H1 (cell line): ENCODE results near the gene CACNG4. TPM values are rescaled to one million over a fixed set of nuclear protein-coding genes. Genes with fewer than 3 reads are reported as not detected.

ENCODE experiments used
- CTCF ChIA-PET: fragments of 300-600 bp; sonication (Branson Sonifier 250); formaldehyde crosslinking; loops from one replicate; lab custom pipeline; 2021; ENCODE audit not compliant: partially characterized antibody; lab: Charles Lee
- POLR2A ChIA-PET: fragments of 300-600 bp; sonication (Branson Sonifier 250); formaldehyde crosslinking; loops from one replicate; lab custom pipeline; 2021; ENCODE audit warnings: inconsistent platforms; ENCODE audit not compliant: partially characterized antibody; lab: Charles Lee
- DNase-seq, 2 experiments: peaks; one replicate each; pipeline versions ENCODE4 v3.0.0 to v3.0.0-alpha.2; 2010 to 2022; ENCODE audit warnings: low spot score in 2 of 2, low read depth in 1 of 2, mixed read lengths in 1 of 2
- FAIRE-seq: peaks from 2 replicates; lab custom pipeline; 2011; peaks lifted over from hg19 to GRCh38; lab: Jason Lieb, UNC
- H2AFZ ChIP-seq: 2 replicates; pipeline ENCODE4 v1.8.1; 2012; ENCODE audit warnings: low read length, inconsistent platforms
- H2AK5ac ChIP-seq: 2 replicates; pipeline ENCODE4 v1.6.1; 2013; ENCODE audit warnings: low read depth, low read length
- H2BK120ac ChIP-seq: replicated peaks from 2 replicates; pipeline ENCODE3; 2013; ENCODE audit warnings: low read depth, low read length, inconsistent platforms
- H2BK12ac ChIP-seq: 2 replicates; pipeline ENCODE4 v1.6.1; 2013; ENCODE audit warnings: low read depth, low read length
- H2BK15ac ChIP-seq: 2 replicates; pipeline ENCODE4 v1.6.1; 2013; ENCODE audit warnings: low read length
- H2BK20ac ChIP-seq: 2 replicates; pipeline ENCODE4 v1.6.1; 2013; ENCODE audit warnings: low read length
- H2BK5ac ChIP-seq: 2 replicates; pipeline ENCODE4 v1.6.1; 2013; ENCODE audit warnings: low read depth, low read length
- H3K14ac ChIP-seq: 2 replicates; pipeline ENCODE4 v1.6.1; 2013; ENCODE audit warnings: inconsistent platforms; ENCODE audit not compliant: insufficient read length
- H3K18ac ChIP-seq: 2 replicates; pipeline ENCODE4 v1.6.1; 2013; ENCODE audit warnings: low read length; ENCODE audit errors: extremely low read depth
- H3K23ac ChIP-seq: 2 replicates; pipeline ENCODE4 v1.6.1; 2013; ENCODE audit warnings: inconsistent platforms; ENCODE audit not compliant: insufficient read length
- H3K23me2 ChIP-seq: 2 replicates; pipeline ENCODE4 v1.6.1; 2013; ENCODE audit warnings: low read depth, low read length
- H3K27ac ChIP-seq: 2 replicates; pipeline ENCODE4 v1.6.1; 2011; ENCODE audit warnings: low read depth, low read length, inconsistent platforms
- H3K27me3 ChIP-seq, 4 experiments: replicated peaks in 1 of 4; 1 replicate in 1 of 4; 2 replicates in 3 of 4; pipeline versions ENCODE4 v1.6.1 to v1.8.1; 2011 to 2013; ENCODE audit warnings: low read length in 3 of 4, mild to moderate bottlenecking in 3 of 4, inconsistent platforms in 2 of 4, mixed read lengths in 2 of 4, moderate library complexity in 1 of 4; ENCODE audit not compliant: control insufficient read depth in 3 of 4, insufficient read depth in 3 of 4; ENCODE audit errors: extremely low read depth in 1 of 4
- H3K36me3 ChIP-seq, 4 experiments: 2 replicates each; pipeline versions ENCODE4 v1.6.1 to v1.8.1; 2011 to 2013; ENCODE audit warnings: mild to moderate bottlenecking in 4 of 4, low read length in 3 of 4, moderate library complexity in 2 of 4, control low read depth in 1 of 4, inconsistent platforms in 1 of 4; ENCODE audit not compliant: insufficient read depth in 4 of 4, control insufficient read depth in 2 of 4
- H3K4ac ChIP-seq: replicated peaks from 2 replicates; pipeline ENCODE3; 2013; ENCODE audit warnings: low read length, low read depth, mixed read lengths, inconsistent platforms; ENCODE audit not compliant: insufficient read length
- H3K4me1 ChIP-seq, 4 experiments: replicated peaks in 1 of 4; 1 replicate in 1 of 4; 2 replicates in 3 of 4; pipeline versions ENCODE4 v1.6.1 to v1.8.1; 2011 to 2013; ENCODE audit warnings: low read length in 3 of 4, inconsistent platforms in 2 of 4, mixed read lengths in 1 of 4; ENCODE audit not compliant: insufficient read depth in 4 of 4, control insufficient read depth in 3 of 4
- H3K4me2 ChIP-seq, 2 experiments: 2 replicates each; pipeline versions ENCODE4 v1.6.1 to v1.8.1; 2011 to 2013; ENCODE audit warnings: low read depth in 2 of 2, low read length in 2 of 2, control low read depth in 1 of 2, inconsistent platforms in 1 of 2, mild to moderate bottlenecking in 1 of 2; ENCODE audit not compliant: insufficient read depth in 1 of 2
- H3K4me3 ChIP-seq, 4 experiments: fragments of 200-600, 300-600 bp in 1 of 4; sonication (generic), shearing (Covaris generic), sonication (Bioruptor Twin) in 1 of 4; 2 replicates each; pipeline versions ENCODE4 v1.5.1 to v1.8.1; 2011 to 2016; ENCODE audit warnings: low read length in 4 of 4, low read depth in 3 of 4, control low read depth in 2 of 4, inconsistent platforms in 2 of 4, mild to moderate bottlenecking in 2 of 4, mixed read lengths in 1 of 4, moderate library complexity in 1 of 4; ENCODE audit not compliant: insufficient read depth in 2 of 4; ENCODE audit errors: extremely low read depth in 1 of 4
- H3K56ac ChIP-seq: replicated peaks from 2 replicates; pipeline ENCODE3; 2013; ENCODE audit warnings: low read depth, mild to moderate bottlenecking, mixed read lengths, low read length, inconsistent platforms; ENCODE audit not compliant: insufficient read length
- H3K79me1 ChIP-seq: 2 replicates; pipeline ENCODE4 v1.6.1; 2013; ENCODE audit warnings: low read depth, low read length, control low read depth
- H3K79me2 ChIP-seq, 2 experiments: 2 replicates each; pipeline versions ENCODE4 v1.6.1 to v1.8.1; 2012 to 2013; ENCODE audit warnings: low read length in 2 of 2, mild to moderate bottlenecking in 2 of 2, inconsistent platforms in 1 of 2; ENCODE audit not compliant: insufficient read depth in 2 of 2, control insufficient read depth in 1 of 2
- H3K9ac ChIP-seq, 4 experiments: replicated peaks in 1 of 4; 1 replicate in 1 of 4; 2 replicates in 3 of 4; pipeline versions ENCODE4 v1.6.1 to v1.8.1; 2011 to 2013; ENCODE audit warnings: low read depth in 3 of 4, low read length in 3 of 4, control low read depth in 2 of 4, mild to moderate bottlenecking in 2 of 4, moderate library complexity in 2 of 4, inconsistent platforms in 1 of 4; ENCODE audit errors: extremely low read depth in 1 of 4
- H3K9me3 ChIP-seq, 2 experiments: 2 replicates each; pipeline versions ENCODE4 v1.6.1 to v1.8.1; 2012 to 2013; ENCODE audit warnings: mild to moderate bottlenecking in 2 of 2, moderate library complexity in 2 of 2, control low read depth in 1 of 2, inconsistent platforms in 1 of 2, low read depth in 1 of 2, low read length in 1 of 2, mixed read lengths in 1 of 2; ENCODE audit not compliant: insufficient read depth in 2 of 2
- H4K20me1 ChIP-seq, 2 experiments: replicated peaks in 1 of 2; 2 replicates each; pipeline versions ENCODE3 to v1.8.1; 2011 to 2013; ENCODE audit warnings: inconsistent platforms in 2 of 2, low read length in 2 of 2, mild to moderate bottlenecking in 1 of 2; ENCODE audit not compliant: insufficient read depth in 2 of 2, control insufficient read depth in 1 of 2
- H4K5ac ChIP-seq: 2 replicates; pipeline ENCODE4 v1.6.1; 2013; ENCODE audit warnings: low read length, low read depth, mixed read lengths, inconsistent platforms; ENCODE audit not compliant: insufficient read length
- H4K8ac ChIP-seq: 2 replicates; pipeline ENCODE4 v1.8.0; 2013; ENCODE audit warnings: mild to moderate bottlenecking, moderate library complexity, low read length, inconsistent platforms; ENCODE audit not compliant: insufficient read depth; ENCODE audit errors: extremely low read depth
- H4K91ac ChIP-seq: replicated peaks from 2 replicates; pipeline ENCODE3; 2013; ENCODE audit warnings: low read length, mixed read lengths, inconsistent platforms; ENCODE audit not compliant: insufficient read length
- CTBP2 ChIP-seq: IDR thresholded peaks from 2 replicates; pipeline ENCODE4 v1.7.0; 2011; ENCODE audit warnings: borderline replicate concordance, mild to moderate bottlenecking, moderate library complexity, mixed read lengths, low read length; ENCODE audit not compliant: insufficient read depth, insufficient read length
- EP300 ChIP-seq, 2 experiments: IDR thresholded peaks; 1 replicate in 1 of 2; 2 replicates in 1 of 2; pipeline ENCODE4 v1.6.1; 2011 to 2012; ENCODE audit warnings: low read depth in 2 of 2, low read length in 2 of 2, mild to moderate bottlenecking in 2 of 2, borderline replicate concordance in 1 of 2, inconsistent platforms in 1 of 2, moderate library complexity in 1 of 2
- HDAC2 ChIP-seq, 2 experiments: fragments of 300-600 bp in 1 of 2; sonication (generic) in 1 of 2; IDR thresholded peaks; 2 replicates each; pipeline ENCODE4 v1.6.1; 2011 to 2012; ENCODE audit warnings: low read depth in 2 of 2, low read length in 2 of 2, mild to moderate bottlenecking in 2 of 2, moderate library complexity in 2 of 2, borderline replicate concordance in 1 of 2, inconsistent platforms in 1 of 2
- POLR2AphosphoS5 ChIP-seq: IDR thresholded peaks from 2 replicates; pipeline ENCODE4 v1.6.1; 2011; ENCODE audit warnings: low read depth, low read length
- USF2 ChIP-seq: IDR thresholded peaks from 2 replicates; pipeline ENCODE4 v1.6.1; 2011; ENCODE audit warnings: low read length, improper control_type of control experiment
- WGBS, 2 experiments: shearing (Covaris generic) in 1 of 2; methylation state at CpG; one replicate each; pipeline versions ENCODE4 v1.1.6 to v1.1.7; 2013 to 2015; ENCODE audit warnings: low lambda C conversion rate in 2 of 2, mixed read lengths in 2 of 2, inconsistent platforms in 1 of 2, low coverage in 1 of 2, missing lambda C conversion rate in 1 of 2; ENCODE audit not compliant: insufficient replicate concordance in 2 of 2, insufficient coverage in 1 of 2, insufficient read length in 1 of 2; ENCODE audit errors: extremely low coverage in 1 of 2, missing lambda C conversion rate in 1 of 2; 5-methylcytosine and 5-hydroxymethylcytosine counted together
- polyA plus RNA-seq, 7 experiments: library from polyadenylated mRNA; depleted of rRNA in 3 of 7; stranded (reverse) in 5 of 7; unstranded in 2 of 7; fragments of >200 nt in 5 of 7; fragments of 200-250 nt in 2 of 7; gene quantifications; 1 replicate in 5 of 7; 2 replicates in 1 of 7; 4 replicates in 1 of 7; pipeline versions ENCODE4 v1.2.1 to v1.2.3, GENCODE V29; 2011 to 2013; ENCODE audit warnings: missing spikeins in 2 of 7, mixed read lengths in 2 of 7
- total RNA-seq: library from RNA; stranded (reverse); fragmentation: NEBNext Ultra II Directional; extraction: Animal tissue kit (Norgen Biotek cat#: 25700); gene quantifications from 2 replicates; pipeline ENCODE4 v1.2.1, GENCODE V29; 2021

The CACNG4 gene
- total and polyA plus RNA-seq, 2 of the 8 experiments (the other 6 are each of a cell fraction or from before 2014, with no cell fraction given), result 3.6 to 5.6 TPM

- Histone ChIP-seq H3K36me3 (no peaks in the 10 kb centered on the region), H3K27me3 (no peaks in the 10 kb centered on the region), H3K56ac (no peak overlapping the region), H3K79me1 (no peaks in the 10 kb centered on the region), H3K27ac (no peak overlapping the region), H2BK120ac (no peak overlapping the region), H2BK12ac (no peak overlapping the region), H4K5ac (no peak overlapping the region), H3K9me3 (no peaks in the 10 kb centered on the region), H2AFZ (no peak overlapping the region), H3K23me2 (no peaks in the 10 kb centered on the region), H3K4ac (no peak overlapping the region), H4K8ac (no peak overlapping the region), H4K20me1 (no peaks in the 10 kb centered on the region), H4K91ac (no peak overlapping the region), H3K14ac (no peak overlapping the region), H2BK20ac (no peak overlapping the region), H3K4me1 (no peaks in the 10 kb centered on the region; a peak in 1 of 7 replicates), H3K23ac (no peak overlapping the region), H2AK5ac (no peak overlapping the region), H3K4me2 (no peak overlapping the region), H3K18ac (no peak overlapping the region), H3K4me3 (no peak overlapping the region), H3K79me2 (no peaks in the 10 kb centered on the region), H3K9ac (no peak overlapping the region), H2BK5ac (no peak overlapping the region), H2BK15ac (no peak overlapping the region)
- no peak for DNase-seq
- ChIA-PET POLR2A (no interaction called here), CTCF (interaction anchor here (0.5 to 1.5 kb wide), 2 partner anchors 12 to 204 kb away, joined by 3 to 6 read pairs; no protein-coding TSS in a partner anchor)
- 84% methylated on average over 5 of the region's 5 CpGs; no CpG with 5 or more reads in 1 of the 2 experiments for WGBS, 2 experiments
- FAIRE-seq, result no peak
- TF ChIP-seq HDAC2 (IDR thresholded peaks at IDR 0.05; ENCODE audit: borderline replicate concordance in 1 of 2, low read depth in 2 of 2, low read length in 2 of 2) (no peak), POLR2AphosphoS5 (no peak), CTBP2 (no peak), EP300 (IDR thresholded peaks at IDR 0.05; ENCODE audit: borderline replicate concordance in 1 of 2, low read depth in 2 of 2, low read length in 2 of 2) (no peak), USF2 (no peak)
These were observed 105.2 kb downstream of the CACNG4 start for GRCh38 chr17:67069603-67070136.
